ENCODE results near the gene CDKN2AIP.

DNA sequence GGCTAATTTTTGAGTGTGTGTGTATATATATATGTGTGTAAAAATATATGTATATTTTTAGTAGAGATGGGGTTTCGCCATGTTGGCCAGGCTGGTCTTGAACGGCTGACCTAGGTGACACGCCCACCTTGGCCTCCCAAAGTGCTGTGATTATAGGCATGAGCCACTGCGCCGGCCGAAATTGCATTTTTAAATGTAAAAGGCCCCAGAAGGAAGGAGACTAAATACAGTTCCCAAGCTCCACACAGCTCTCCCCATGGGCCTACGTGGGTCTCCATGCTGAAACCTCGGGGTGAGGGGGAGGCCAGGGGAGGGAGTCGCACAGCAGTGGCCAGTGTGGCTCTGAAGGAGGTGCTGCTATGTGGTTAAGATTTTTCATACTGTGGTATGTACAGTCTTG lies 12.8 kb upstream of the CDKN2AIP start:
- no peak for TF ChIP-seq CTCF (IDR thresholded peaks at IDR 0.05; ENCODE audit: low read depth, low read length, missing input control)
- TF ChIP-seq FOXA1 (IDR thresholded peaks at IDR 0.05): no peak
- no peak for TF ChIP-seq SP1 (IDR thresholded peaks at IDR 0.05)
- no peak for TF ChIP-seq YY1 (IDR thresholded peaks at IDR 0.05)
- TF ChIP-seq, protein P1, sequence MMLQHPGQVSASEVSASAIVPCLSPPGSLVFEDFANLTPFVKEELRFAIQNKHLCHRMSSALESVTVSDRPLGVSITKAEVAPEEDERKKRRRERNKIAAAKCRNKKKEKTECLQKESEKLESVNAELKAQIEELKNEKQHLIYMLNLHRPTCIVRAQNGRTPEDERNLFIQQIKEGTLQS (IDR thresholded peaks at IDR 0.05): no peak
- no peak for TF ChIP-seq GABPA (IDR thresholded peaks at IDR 0.05 in 1 of 2, conservative IDR thresholded peaks at IDR 0.05 in 1 of 2)
- TF ChIP-seq RAD21 (IDR thresholded peaks at IDR 0.05): no peak
- TF ChIP-seq HNF4G (IDR thresholded peaks at IDR 0.05): no peak
- TF ChIP-seq FOXA2 (IDR thresholded peaks at IDR 0.05): no peak
